NCI-H2107 treated with DMSO at 0.1 percent for 48 hours (cell line): ENCODE measurements around the gene GMEB1.
"Not testable (repeated sequence)": the region's sequence is repeated elsewhere in the genome, so short reads cannot be mapped to it uniquely, and the experiment has no call there.

Experiments
- DNase-seq: peaks from one replicate; lab custom pipeline; 2025; ENCODE audit not compliant: unreplicated experiment; lab: John Stamatoyannopoulos, UW

The GMEB1 gene

DNA sequence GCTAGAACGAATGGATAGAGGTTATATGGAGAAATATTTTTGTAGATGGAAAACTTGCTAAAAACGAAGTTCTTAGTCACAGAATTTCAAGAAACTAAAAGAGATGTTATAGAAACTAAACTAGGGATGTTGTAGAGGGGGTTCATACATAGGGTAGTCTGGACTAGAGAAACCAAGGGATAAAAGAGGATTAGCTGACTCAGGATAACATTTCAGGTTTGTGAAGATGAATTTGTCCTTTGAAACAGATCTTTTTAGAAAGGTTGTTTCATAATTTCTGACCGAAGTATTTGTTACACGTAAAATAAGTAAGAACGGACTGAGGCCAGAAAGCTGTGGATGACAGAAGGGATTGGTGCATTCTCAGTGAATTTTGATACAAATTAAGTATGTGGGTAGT lies 81.7 kb downstream of the GMEB1 start:
- no peak for DNase-seq

DNA sequence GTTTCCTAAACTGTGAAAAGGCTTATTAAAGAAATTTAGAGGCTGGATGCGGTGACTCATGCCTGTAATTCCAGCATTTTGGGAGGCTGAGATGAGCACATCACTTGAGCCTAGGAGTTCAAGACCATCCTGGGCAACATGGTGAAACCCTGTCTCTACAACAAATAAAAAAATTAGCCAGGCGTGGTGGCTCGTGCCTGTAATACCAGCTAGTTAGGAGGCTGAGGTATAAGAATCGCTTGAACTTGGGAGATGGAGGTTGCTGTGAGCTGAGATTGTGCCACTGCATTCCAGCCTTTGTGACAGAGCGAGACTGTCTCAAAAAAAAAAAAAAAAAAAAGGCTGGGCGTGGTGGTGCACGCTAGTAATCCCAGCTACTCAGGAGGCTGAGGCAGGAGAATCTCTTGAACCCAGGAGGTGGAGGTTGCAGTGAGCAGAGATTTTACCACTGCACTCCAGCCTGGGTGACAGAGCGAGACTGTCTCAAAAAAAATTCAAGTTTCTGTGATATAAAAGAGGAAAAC lies 82.2 kb downstream of the GMEB1 start:
- DNase-seq: not testable (repeated sequence)

DNA sequence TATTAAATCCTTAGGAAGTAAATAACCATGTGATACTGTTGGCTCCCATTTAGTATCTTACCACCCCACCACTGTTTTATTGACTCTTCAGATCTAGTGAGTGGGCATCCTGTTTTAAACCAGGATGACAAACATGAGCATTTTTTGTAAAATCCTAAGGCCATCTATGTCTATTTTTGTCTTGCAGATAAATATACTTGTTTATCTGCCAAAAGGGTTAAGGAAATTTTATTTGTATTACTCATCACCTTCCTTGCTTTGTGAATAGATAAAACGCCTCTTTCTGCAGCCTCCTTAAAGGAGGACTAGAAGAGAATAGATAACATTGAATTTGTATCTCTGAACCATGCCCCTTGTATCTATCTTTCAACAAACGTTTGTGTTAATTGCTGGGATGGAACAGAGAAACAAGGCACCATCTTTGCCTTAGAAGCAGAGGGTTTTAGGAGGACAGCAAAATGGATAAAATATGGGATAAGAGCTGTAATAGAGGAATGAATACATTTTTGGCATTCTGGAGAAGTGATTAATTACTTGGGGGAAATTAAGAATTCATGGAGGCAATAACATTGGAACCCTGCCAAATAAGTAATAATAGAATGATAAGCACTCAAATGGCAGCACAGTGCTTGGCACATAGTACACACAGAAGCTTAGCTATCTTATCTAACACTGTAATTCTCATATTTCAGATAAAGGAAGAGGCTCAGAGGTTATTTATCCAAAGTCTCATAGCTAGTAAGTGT lies 82.9 kb downstream of the GMEB1 start:
- DNase-seq: no peak

DNA sequence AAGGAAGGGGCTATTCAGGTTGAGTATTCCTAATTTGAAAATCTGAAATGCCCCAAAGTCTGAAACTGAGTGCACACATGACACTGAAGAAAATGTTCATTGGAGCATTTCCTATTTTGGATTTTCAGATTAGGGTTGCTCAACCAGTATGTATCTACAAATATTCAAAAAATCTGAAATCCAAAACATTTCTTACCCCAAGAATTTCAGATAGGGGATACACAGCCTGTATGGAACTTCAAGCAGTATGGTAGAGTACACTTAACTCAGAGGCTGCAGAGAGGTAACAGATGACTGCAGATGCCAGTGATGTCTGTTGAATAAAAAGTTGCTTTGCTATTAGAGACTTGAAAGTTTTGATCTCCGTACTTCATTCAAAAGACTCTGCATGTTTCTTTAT lies 87.1 kb downstream of the GMEB1 start:
- DNase-seq: no peak

DNA sequence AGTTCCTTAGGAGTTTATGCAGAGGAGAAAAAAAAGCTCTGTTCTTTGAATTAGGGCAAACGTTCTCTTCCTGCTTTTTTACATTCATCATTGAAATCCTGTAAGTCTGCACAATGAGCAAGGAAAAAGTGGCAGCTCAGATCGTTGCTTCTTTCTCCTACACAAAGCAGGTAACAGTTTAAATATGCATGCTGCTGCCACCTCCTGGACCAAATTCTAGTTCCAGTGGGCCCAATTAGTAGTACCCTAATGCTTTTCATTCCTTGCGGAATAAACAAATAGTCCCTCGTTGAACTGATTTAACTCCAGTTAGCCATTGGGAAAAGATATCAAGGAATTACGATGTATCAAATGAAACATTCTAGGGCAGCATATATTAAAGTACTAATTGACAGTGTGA lies 88.3 kb downstream of the GMEB1 start:
- no peak for DNase-seq

DNA sequence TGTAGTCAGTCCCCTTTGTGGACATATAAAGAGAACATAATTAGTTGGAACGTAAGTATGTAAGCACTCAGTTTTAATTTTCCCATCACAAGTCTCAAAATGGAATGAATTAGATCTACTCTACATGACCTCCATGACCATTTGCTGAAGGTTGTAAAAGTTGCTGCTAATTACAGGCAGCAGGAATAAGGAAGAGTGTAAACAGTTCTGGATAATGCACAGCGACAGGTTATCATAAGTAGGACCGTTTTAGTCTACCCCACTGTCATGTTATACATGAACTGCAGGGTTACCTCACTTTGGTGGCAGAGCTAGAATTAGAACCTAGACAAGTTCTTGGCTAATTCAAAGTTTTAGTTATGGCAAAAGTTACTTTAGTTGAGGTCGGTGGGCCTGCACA lies 89.8 kb downstream of the GMEB1 start:
- DNase-seq: no peak

DNA sequence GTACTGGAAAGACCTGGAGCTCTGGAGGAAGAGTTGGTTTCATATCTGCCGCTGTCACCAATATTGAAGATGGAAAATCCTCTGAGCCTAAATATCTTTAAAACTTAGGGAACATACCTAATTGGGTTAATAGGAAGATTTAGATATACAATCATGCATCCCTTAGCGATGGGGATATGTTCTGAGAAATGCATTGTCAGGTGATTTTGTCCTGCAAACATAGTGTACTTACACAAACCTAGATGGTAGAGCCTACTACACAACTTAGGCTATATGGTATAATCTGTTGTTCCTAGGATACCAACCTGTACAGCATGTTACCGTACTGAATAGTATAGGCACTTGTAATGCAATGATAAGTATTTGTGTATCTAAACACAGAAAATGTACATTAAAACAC lies 90.7 kb downstream of the GMEB1 start:
- DNase-seq: no peak

DNA sequence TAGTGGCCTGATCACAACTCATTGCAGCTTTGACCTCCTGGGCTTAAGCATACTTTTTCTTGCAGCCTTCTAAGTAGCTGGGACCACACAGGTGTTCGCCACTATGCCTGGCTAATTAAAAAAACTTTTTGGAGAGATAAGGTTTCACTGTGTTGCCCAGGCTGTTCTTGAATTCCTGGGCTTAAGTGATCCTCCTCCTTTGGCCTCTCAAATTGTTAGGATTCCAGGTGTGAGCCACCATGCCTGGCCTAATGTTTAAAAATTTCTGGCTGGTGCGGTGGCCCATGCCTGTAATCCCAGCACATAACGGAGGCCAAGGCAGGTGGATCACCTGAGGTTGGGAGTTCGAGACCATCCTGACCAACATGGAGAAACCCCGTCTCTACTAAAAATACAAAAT lies 92.6 kb downstream of the GMEB1 start:
- no peak for DNase-seq

DNA sequence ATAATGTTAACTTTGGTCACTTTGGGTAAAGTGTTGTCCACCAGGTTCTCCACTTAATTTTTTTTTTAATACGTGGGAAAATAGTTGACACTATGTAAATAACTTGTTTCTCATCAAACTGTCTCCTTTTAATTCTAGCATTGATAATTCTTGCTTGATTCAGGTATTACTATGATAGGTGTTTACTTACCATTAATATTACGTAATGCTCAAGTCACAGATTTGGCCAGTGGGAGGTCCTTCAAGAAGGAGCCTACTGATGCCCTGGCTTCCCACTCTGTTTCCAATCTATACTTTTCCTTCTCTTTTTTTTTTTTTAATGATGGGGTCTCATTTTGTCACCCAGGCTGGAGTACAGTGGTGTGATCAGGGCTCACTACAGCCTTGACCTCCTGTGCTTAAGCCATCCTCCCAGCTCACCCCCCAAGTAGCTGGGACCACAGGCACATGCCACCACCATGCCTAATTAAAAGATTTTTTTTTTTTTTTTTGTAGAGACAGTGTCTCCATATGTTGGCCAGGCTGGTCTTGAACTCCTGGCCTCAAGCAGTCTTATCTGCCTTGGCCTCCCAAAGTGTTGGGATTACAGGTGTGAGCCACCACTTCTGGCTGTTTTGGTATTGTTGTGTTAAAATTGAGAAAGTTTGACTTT lies 98.1 kb downstream of the GMEB1 start:
- no peak for DNase-seq
